Measurements from ENCODE around the gene ATRIP. TPM values are rescaled to one million over a fixed set of nuclear protein-coding genes. Genes with fewer than 3 reads are reported as not detected.
"Not testable (repeated sequence)": the region's sequence is repeated elsewhere in the genome, so short reads cannot be mapped to it uniquely, and the experiment has no call there.

Gene ATRIP
- polyA plus RNA-seq, 6 donors from 2014 or later = 7.4 to 11.9 (median 7.7) TPM

- H3K9me3 Mint-ChIP-seq = no peaks in the 10 kb centered on the region
- peak overlapping the region; percentile 97 to 99 (median 98) for H3K27ac Mint-ChIP-seq
- H3K36me3 Mint-ChIP-seq = no peaks in the 10 kb centered on the region
- peak overlapping the region; percentile 83 to 96 (median 93) for H3K4me3 Mint-ChIP-seq
- H3K27me3 Mint-ChIP-seq = no peaks in the 10 kb centered on the region
- DNase-seq = no peak
- peak; percentile 22 for ATAC-seq (ENCODE audit: low read depth in 2 of 2)
- H3K4me1 Mint-ChIP-seq = peaks cover 34 to 53% (median 49%) of the 10 kb centered on the region in 3 donors
Observed at GRCh38 chr3:48466386-48467109, 20.0 kb downstream of the ATRIP start.

- ATAC-seq (ENCODE audit: low read depth in 2 of 2) (no peak), DNase-seq (no peak)
- Mint-ChIP-seq H3K9me3 (no peaks in the 10 kb centered on the region), H3K27ac (peak overlapping the region; percentile 87 to 99 (median 98)), H3K36me3 (no peaks in the 10 kb centered on the region), H3K4me1 (peaks cover 34 to 53% (median 49%) of the 10 kb centered on the region in 3 donors), H3K4me3 (peak overlapping the region; percentile 83 to 96 (median 93)), H3K27me3 (no peaks in the 10 kb centered on the region)
Observed at GRCh38 chr3:48467110-48467454, 20.5 kb downstream of the ATRIP start.

GRCh38 chr3:48467473-48468267 lies 21.1 kb downstream of the ATRIP start:
- Mint-ChIP-seq H3K36me3 (no peaks in the 10 kb centered on the region), H3K27me3 (no peaks in the 10 kb centered on the region), H3K4me1 (peaks cover 35 to 54% (median 49%) of the 10 kb centered on the region in 3 donors), H3K4me3 (peak overlapping the region; percentile 83 to 96 (median 93)), H3K27ac (peak overlapping the region; percentile 87 to 99 (median 92)), H3K9me3 (no peaks in the 10 kb centered on the region)
- no peak for ATAC-seq (ENCODE audit: low read depth in 2 of 2)
- DNase-seq = no peak

GRCh38 chr3:48468329-48468731 lies 21.8 kb downstream of the ATRIP start:
- no peaks in the 10 kb centered on the region for H3K36me3 Mint-ChIP-seq
- H3K9me3 Mint-ChIP-seq = no peaks in the 10 kb centered on the region
- peak overlapping the region in 5 of 6 donors; percentile 86 to 99 (median 93) for H3K27ac Mint-ChIP-seq
- H3K27me3 Mint-ChIP-seq = no peaks in the 10 kb centered on the region
- peaks cover 41 to 61% (median 55%) of the 10 kb centered on the region in 3 donors for H3K4me1 Mint-ChIP-seq
- ATAC-seq (ENCODE audit: low read depth in 2 of 2) (no peak), DNase-seq (no peak)
- H3K4me3 Mint-ChIP-seq = peak overlapping the region; percentile 83 to 96 (median 92)

GRCh38 chr3:48469046-48469915 lies 22.7 kb downstream of the ATRIP start:
- Mint-ChIP-seq H3K36me3 (no peaks in the 10 kb centered on the region), H3K27me3 (no peaks in the 10 kb centered on the region), H3K27ac (peak overlapping the region; percentile 73 to 99 (median 92)), H3K9me3 (no peaks in the 10 kb centered on the region), H3K4me1 (peaks cover 45 to 65% (median 59%) of the 10 kb centered on the region in 3 donors), H3K4me3 (peak overlapping the region; percentile 29 to 92 (median 74))
- DNase-seq = no peak
- ATAC-seq (ENCODE audit: low read depth in 2 of 2) = no peak

GRCh38 chr3:48470286-48470685 lies 23.7 kb downstream of the ATRIP start:
- Mint-ChIP-seq H3K36me3 (no peaks in the 10 kb centered on the region), H3K4me3 (peak overlapping the region; percentile 62 to 92 (median 70)), H3K27ac (peak overlapping the region; percentile 76 to 99 (median 85)), H3K27me3 (no peaks in the 10 kb centered on the region), H3K4me1 (peaks cover 50 to 70% (median 64%) of the 10 kb centered on the region in 3 donors), H3K9me3 (no peaks in the 10 kb centered on the region)
- DNase-seq (no peak), ATAC-seq (ENCODE audit: low read depth in 2 of 2) (no peak)

- H3K27me3 Mint-ChIP-seq = no peaks in the 10 kb centered on the region
- peaks cover 45 to 74% (median 70%) of the 10 kb centered on the region in 3 donors for H3K4me1 Mint-ChIP-seq
- no peaks in the 10 kb centered on the region for H3K36me3 Mint-ChIP-seq
- no peaks in the 10 kb centered on the region for H3K9me3 Mint-ChIP-seq
- peak overlapping the region; percentile 82 to 97 (median 92) for H3K4me3 Mint-ChIP-seq
- ATAC-seq (ENCODE audit: low read depth in 2 of 2) (peak in 1 of 2 donors; percentile 11), DNase-seq (no peak)
- peak overlapping the region; percentile 97 to 99 (median 99) for H3K27ac Mint-ChIP-seq
Observed at GRCh38 chr3:48472673-48472922, 26.1 kb downstream of the ATRIP start.

- peak; percentile 88 to 91 for ATAC-seq (ENCODE audit: low read depth in 2 of 2)
- Mint-ChIP-seq H3K36me3 (no peaks in the 10 kb centered on the region), H3K27ac (peak overlapping the region; percentile 97 to 99 (median 99)), H3K4me1 (peaks cover 45 to 74% (median 70%) of the 10 kb centered on the region in 3 donors), H3K27me3 (no peaks in the 10 kb centered on the region), H3K4me3 (peak overlapping the region; percentile 82 to 97 (median 92)), H3K9me3 (no peaks in the 10 kb centered on the region)
- peak; percentile 96 for DNase-seq
Observed at GRCh38 chr3:48472923-48473616, 26.5 kb downstream of the ATRIP start.

- Mint-ChIP-seq H3K4me1 (peaks cover 48 to 74% (median 70%) of the 10 kb centered on the region in 3 donors), H3K36me3 (no peaks in the 10 kb centered on the region), H3K27ac (peak overlapping the region; percentile 97 to 99 (median 99)), H3K4me3 (peak overlapping the region in 6 of 8 donors; percentile 9 to 97 (median 80)), H3K27me3 (no peaks in the 10 kb centered on the region), H3K9me3 (no peaks in the 10 kb centered on the region)
- ATAC-seq (ENCODE audit: low read depth in 2 of 2) = no peak
- DNase-seq = no peak
Observed at GRCh38 chr3:48473617-48473952, 27.0 kb downstream of the ATRIP start.

GRCh38 chr3:48474031-48474430 lies 27.5 kb downstream of the ATRIP start:
- not testable (repeated sequence) for H3K4me3 Mint-ChIP-seq; ATAC-seq (ENCODE audit: low read depth in 2 of 2)

GRCh38 chr3:48474619-48475018 lies 28.1 kb downstream of the ATRIP start:
- ATAC-seq (ENCODE audit: low read depth in 2 of 2) (no peak), DNase-seq (no peak)
- peak overlapping the region in 5 of 8 donors; percentile 2 to 59 (median 6) for H3K4me3 Mint-ChIP-seq
- peaks cover 45 to 74% (median 70%) of the 10 kb centered on the region in 3 donors for H3K4me1 Mint-ChIP-seq
- no peaks in the 10 kb centered on the region for H3K27me3 Mint-ChIP-seq
- H3K27ac Mint-ChIP-seq = peak overlapping the region; percentile 77 to 99 (median 94)
- H3K36me3 Mint-ChIP-seq = no peaks in the 10 kb centered on the region
- H3K9me3 Mint-ChIP-seq = no peaks in the 10 kb centered on the region

More at GRCh38 chr3:48474031-48474430, 27.5 kb downstream of the ATRIP start:
- not testable (repeated sequence) for H3K27me3 Mint-ChIP-seq, DNase-seq, H3K36me3 Mint-ChIP-seq, H3K9me3 Mint-ChIP-seq
- Mint-ChIP-seq H3K4me1 (peaks cover 48 to 74% (median 70%) of the 10 kb centered on the region in 3 donors), H3K27ac (peak overlapping the region in 5 of 6 donors; percentile 88 to 99 (median 97))

- no peak for ATAC-seq (ENCODE audit: low read depth in 2 of 2)
- peak overlapping the region in 5 of 8 donors; percentile 2 to 81 (median 67) for H3K4me3 Mint-ChIP-seq
- no peaks in the 10 kb centered on the region for H3K36me3 Mint-ChIP-seq
- no peaks in the 10 kb centered on the region for H3K27me3 Mint-ChIP-seq
- peaks cover 41 to 74% (median 70%) of the 10 kb centered on the region in 3 donors for H3K4me1 Mint-ChIP-seq
- no peaks in the 10 kb centered on the region for H3K9me3 Mint-ChIP-seq
- H3K27ac Mint-ChIP-seq = peak overlapping the region; percentile 63 to 99 (median 94)
- DNase-seq = no peak
Observed at GRCh38 chr3:48475188-48475587, 28.7 kb downstream of the ATRIP start.

All from naive B cell (primary cell).